ENCODE measurements around the gene NRF1.

DNA sequence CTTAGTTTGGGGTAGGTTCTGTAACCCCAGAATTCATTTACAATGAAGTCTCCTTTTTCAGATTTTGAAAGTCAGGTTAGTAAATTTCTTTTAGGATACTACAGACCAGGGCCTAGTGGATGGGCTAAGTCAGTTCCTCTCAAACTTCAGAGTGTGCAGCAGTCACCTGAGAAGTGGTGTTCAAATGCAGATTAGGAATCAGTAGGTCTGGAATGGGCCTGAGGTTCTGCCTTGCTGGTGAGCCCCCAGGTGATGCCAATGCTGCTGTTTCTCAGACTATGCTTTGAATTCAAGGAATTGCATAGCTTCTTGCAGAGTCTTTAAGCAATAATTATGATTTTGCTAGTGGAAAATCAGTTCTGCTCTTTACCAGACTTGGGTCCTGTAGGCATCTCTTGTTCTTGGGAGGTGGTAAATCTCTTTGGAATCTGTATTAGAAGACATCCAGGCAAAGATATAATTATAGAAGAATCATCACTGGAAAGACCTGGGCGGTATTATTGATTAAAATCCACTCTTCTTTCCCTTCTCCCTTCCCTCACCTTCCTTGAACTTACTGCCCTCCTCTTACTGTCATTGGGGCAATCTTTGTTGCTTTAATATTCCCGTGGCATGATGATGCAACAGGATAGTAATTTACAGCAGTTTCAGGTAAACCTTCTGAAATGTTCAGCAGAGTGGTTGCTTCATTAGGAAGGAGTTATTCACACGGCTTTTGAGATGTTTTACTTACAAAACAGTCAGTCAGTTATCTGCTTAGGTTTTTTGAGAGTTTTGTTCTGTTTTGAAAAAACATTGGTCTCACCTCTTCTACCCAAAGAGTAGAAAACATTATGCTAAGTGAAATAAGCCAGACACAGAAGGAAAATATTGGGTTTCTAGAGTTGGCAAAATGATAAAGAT is 87.2 kb downstream of the NRF1 start:
- TF ChIP-seq, protein P1, sequence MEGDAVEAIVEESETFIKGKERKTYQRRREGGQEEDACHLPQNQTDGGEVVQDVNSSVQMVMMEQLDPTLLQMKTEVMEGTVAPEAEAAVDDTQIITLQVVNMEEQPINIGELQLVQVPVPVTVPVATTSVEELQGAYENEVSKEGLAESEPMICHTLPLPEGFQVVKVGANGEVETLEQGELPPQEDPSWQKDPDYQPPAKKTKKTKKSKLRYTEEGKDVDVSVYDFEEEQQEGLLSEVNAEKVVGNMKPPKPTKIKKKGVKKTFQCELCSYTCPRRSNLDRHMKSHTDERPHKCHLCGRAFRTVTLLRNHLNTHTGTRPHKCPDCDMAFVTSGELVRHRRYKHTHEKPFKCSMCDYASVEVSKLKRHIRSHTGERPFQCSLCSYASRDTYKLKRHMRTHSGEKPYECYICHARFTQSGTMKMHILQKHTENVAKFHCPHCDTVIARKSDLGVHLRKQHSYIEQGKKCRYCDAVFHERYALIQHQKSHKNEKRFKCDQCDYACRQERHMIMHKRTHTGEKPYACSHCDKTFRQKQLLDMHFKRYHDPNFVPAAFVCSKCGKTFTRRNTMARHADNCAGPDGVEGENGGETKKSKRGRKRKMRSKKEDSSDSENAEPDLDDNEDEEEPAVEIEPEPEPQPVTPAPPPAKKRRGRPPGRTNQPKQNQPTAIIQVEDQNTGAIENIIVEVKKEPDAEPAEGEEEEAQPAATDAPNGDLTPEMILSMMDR (IDR thresholded peaks at IDR 0.05), result no peak
- TF ChIP-seq POLR2A (IDR thresholded peaks at IDR 0.05) (no peak), EP300 (IDR thresholded peaks at IDR 0.05) (no peak)

All from ovary (tissue), 3 donors.